HFF-Myc (cell line): Measurements from ENCODE around the gene DUS1L.

Experiments used
- DNase-seq: peaks from one replicate; pipeline ENCODE4 v3.0.0-alpha.2; 2011; ENCODE audit warnings: low read depth; ENCODE audit errors: extremely low read depth
- H3K4me3 ChIP-seq: replicated peaks from 2 replicates; pipeline ENCODE4 v1.5.1; 2011; ENCODE audit warnings: low read depth, mild to moderate bottlenecking, control low read depth, low read length
- CTCF ChIP-seq: IDR thresholded peaks from 2 replicates; pipeline ENCODE4 v1.5.1; 2012; ENCODE audit warnings: mild to moderate bottlenecking, low read depth, low read length, control low read depth; ENCODE audit errors: missing control alignments

Gene DUS1L

GRCh38 chr17:82072827-82073226 is 7.2 kb upstream of the DUS1L start:
- TF ChIP-seq CTCF = no peak
- DNase-seq = no peak
- no peak overlapping the region for H3K4me3 ChIP-seq

DNA sequence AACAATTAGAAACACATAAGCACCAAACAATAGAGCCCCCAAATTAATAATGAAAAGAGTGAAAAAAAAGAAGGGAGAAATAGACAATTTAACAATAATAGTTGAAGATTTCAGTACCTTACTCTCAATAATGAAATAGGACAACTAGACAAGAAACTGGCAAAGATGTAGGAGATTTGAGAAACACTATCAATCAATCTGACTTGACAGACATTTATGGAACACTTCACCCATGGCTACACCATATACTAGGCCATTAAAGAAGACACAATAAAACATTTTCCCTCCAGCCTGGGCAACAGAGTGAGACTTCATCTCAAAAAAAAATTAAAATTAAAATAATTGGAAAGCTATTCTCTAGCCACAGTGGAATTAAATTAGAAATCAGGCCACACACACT is 5.0 kb upstream of the DUS1L start:
- no peak for TF ChIP-seq CTCF
- H3K4me3 ChIP-seq = no peak overlapping the region

DNA sequence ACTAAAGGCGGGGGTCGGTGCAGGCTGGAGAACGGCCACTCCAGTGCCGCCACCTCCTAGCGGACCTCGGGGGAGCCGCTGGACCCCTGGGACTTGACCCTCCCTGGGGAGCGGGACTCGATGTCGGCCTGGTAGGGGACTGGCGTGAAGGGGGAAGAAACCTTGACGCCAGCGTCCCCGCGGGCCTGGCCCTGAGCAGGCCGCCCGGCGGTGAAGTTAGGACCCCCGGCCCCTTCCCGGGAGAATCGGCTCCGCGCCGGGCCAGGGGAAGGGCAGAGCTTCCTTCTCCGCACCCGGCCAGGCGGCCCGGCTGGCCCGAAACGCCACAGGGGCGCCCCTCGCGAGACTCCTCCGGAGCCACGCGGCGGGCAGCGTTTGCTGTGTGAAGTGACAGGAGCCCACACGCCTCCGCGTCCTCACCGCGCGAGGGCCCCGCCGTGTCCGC is 389 bp downstream of the DUS1L start:
- no peak for TF ChIP-seq CTCF
- H3K4me3 ChIP-seq = peak overlapping the region; percentile 86
- no peak for DNase-seq

More for the DNA sequence above, 5.0 kb upstream of the DUS1L start:
- no peak for DNase-seq

DNA sequence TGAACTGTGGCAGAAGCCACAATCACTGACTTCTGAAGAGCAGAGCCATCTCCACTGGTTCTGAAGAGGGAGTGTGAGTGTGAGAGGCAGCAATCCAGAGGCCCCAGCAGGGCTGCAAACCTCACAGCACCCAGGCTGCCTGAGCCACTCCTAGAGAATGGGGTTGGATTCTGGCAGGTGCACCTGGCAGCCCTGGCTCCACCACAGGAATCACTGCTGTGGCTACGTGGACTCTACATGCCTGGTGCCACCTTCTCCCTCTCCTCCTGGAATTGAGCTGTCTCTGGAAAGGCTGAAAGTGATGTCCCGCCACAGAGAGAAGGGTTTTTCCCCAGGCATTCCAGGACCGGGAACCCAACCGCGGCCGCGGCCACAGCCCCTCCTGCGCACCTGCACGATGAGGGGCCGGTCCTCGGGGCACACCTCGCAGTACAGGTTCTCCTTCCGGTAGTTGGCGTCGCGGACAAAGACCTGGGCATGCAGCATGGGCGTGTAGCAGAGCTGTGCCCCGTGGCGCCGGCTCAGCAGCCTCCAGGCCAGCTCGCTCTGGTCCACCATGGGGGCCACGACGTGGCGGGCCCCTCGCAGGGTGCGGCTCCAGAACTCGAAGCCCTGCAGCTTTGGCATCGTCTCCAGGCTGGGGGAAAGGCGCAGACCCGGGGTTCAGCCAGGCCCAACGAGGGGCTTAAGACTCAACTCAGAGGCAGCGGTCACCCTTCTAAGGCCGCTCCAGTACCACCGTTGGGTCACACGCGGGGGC is 991 bp downstream of the DUS1L start:
- DNase-seq = no peak
- TF ChIP-seq CTCF = no peak
- H3K4me3 ChIP-seq = peak overlapping the region; percentile 86

DNA sequence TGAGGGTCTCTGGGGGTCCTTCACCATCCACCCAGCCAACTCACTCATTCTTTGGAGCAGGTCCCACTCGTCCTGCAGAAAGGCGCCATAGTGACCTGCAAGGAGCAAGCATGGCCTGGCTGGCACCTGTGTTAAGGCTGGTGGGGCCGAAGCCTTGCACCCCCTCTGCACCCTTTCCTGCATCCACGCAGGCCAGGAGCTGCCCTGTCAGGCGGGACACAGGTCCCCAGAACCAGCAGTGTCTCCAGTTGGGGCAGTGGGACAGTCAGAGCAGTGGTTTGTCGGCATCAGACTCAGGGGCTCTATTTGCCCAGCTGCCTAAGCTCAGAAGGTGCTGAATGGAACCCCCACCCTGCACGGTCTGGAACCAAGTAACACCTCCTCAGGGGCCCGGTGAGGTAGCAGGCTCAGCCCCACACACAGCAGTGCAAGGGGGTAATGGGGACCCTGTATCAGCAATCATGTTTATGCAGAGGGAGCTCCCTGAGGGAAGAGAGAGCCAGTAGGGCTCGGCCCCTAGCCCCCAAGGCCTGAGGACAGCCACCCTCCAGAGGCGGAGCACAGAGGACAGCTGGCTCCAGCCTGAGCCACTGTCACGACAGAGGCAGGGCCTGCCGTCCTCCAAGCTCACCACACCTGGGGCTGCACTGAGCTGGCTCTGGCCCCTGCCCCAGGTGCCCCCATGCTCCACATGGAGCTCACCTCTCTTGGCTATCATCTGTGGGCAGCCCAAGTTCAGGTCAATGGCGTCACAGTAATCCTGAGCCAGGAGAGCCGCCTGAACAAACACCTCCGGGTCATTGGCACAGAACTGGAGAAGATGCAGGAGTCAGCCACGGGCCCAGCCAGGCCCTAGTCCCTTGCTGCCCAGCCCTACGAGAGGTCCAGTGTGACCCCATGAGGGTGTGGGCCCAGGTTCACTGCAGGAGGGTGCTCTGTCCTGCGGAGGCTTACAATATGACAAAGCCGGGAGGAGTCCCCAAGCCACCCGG is 1.9 kb downstream of the DUS1L start:
- no peak for TF ChIP-seq CTCF
- no peak for DNase-seq

GRCh38 chr17:82062984-82063368 is 2.6 kb downstream of the DUS1L start:
- H3K4me3 ChIP-seq = no peak overlapping the region
- no peak for TF ChIP-seq CTCF
- DNase-seq = no peak

More for the DNA sequence above, 1.9 kb downstream of the DUS1L start:
- H3K4me3 ChIP-seq = peak overlapping the region; percentile 86
